ELF-1 (cell line): ENCODE results near the gene SPTLC2.
A peak's percentile ranks its signal among the peaks of the same experiment; 100 is the strongest.

ENCODE experiments used
- DNase-seq: peaks from one replicate; pipeline ENCODE4 v3.0.0-alpha.2; 2016; ENCODE audit warnings: low read depth, low spot score

The SPTLC2 gene

GRCh38 chr14:77469539-77469938, 146.9 kb downstream of the SPTLC2 start:
- no peak for DNase-seq

- DNase-seq: no peak
These were observed 147.4 kb downstream of the SPTLC2 start for GRCh38 chr14:77469067-77469505.

GRCh38 chr14:77467801-77468200, 148.6 kb downstream of the SPTLC2 start:
- no peak for DNase-seq

GRCh38 chr14:77459072-77459723, 157.2 kb downstream of the SPTLC2 start:
- DNase-seq: peak; percentile 63

- DNase-seq: peak; percentile 71
These were observed 158.0 kb downstream of the SPTLC2 start for GRCh38 chr14:77458249-77458950.

GRCh38 chr14:77457522-77458248, 158.8 kb downstream of the SPTLC2 start, which contains the start of the genes AHSA1 and VIPAS39:
AHSA1 (plus strand) TSS chr14:77458093; CDS start chr14:77458190, 97 bp downstream.
VIPAS39 (minus strand) TSS chr14:77457601; CDS start chr14:77454102, 3,499 bp downstream.
- DNase-seq: peak; percentile 99

GRCh38 chr14:77457115-77457521, 159.3 kb downstream of the SPTLC2 start:
- no peak for DNase-seq
